22Rv1 (cell line): ENCODE measurements around the gene HACD3.

Experiments
- CTCF ChIP-seq: fragments of 450-650 bp; IDR thresholded peaks from 2 replicates; pipeline ENCODE4 v1.5.1; 2017; ENCODE audit warnings: mild to moderate bottlenecking
- ZFX ChIP-seq: fragments of 450-650 bp; IDR thresholded peaks from 2 replicates; pipeline ENCODE4 v1.6.1; 2017; ENCODE audit warnings: antibody characterized with exemption, borderline replicate concordance

- TF ChIP-seq CTCF (no peak), ZFX (no peak)
Observed at GRCh38 chr15:65509321-65509720, 20.9 kb upstream of the HACD3 start.
